ENCODE results near the gene RBBP6.

GRCh38 chr16:24534620-24535019 lies 4.7 kb upstream of the RBBP6 start:
- no peak for TF ChIP-seq CTCF (IDR thresholded peaks at IDR 0.05)
- no peak for TF ChIP-seq POLR2A (IDR thresholded peaks at IDR 0.05)

Measured in prostate gland (tissue), 2 donors.